ENCODE measurements around the gene CCER1. TPM values are rescaled to one million over a fixed set of nuclear protein-coding genes. Genes with fewer than 3 reads are reported as not detected.
A peak's percentile ranks its signal among the peaks of the same experiment; 100 is the strongest.

The CCER1 gene
- total RNA-seq, 1 donor: not detected

- no peak for DNase-seq (ENCODE audit: low read depth in 2 of 3, low spot score in 2 of 3)
Measured at GRCh38 chr12:90924406-90924805, 30.6 kb downstream of the CCER1 start.

- no peak for DNase-seq (ENCODE audit: low read depth in 2 of 3, low spot score in 2 of 3)
Measured at GRCh38 chr12:90922145-90922627, 32.8 kb downstream of the CCER1 start.

- no peak for DNase-seq (ENCODE audit: low read depth in 2 of 3, low spot score in 2 of 3)
Measured at GRCh38 chr12:90921536-90921935, 33.4 kb downstream of the CCER1 start.

GRCh38 chr12:90920222-90920621 is 34.8 kb downstream of the CCER1 start:
- DNase-seq (ENCODE audit: low read depth in 2 of 3, low spot score in 2 of 3): no peak

GRCh38 chr12:90917431-90917830 is 37.5 kb downstream of the CCER1 start:
- no peak for DNase-seq (ENCODE audit: low read depth in 2 of 3, low spot score in 2 of 3)

GRCh38 chr12:90916516-90916915 is 38.5 kb downstream of the CCER1 start:
- DNase-seq (ENCODE audit: low read depth in 2 of 3, low spot score in 2 of 3): no peak

- no peak for DNase-seq (ENCODE audit: low read depth in 2 of 3, low spot score in 2 of 3)
Measured at GRCh38 chr12:90915353-90915752, 39.6 kb downstream of the CCER1 start.

- no peak for DNase-seq (ENCODE audit: low read depth in 2 of 3, low spot score in 2 of 3)
Measured at GRCh38 chr12:90910958-90911357, 44.0 kb downstream of the CCER1 start.

- DNase-seq (ENCODE audit: low read depth in 2 of 3, low spot score in 2 of 3): peak in 1 of 3 donors; percentile 5
Measured at GRCh38 chr12:90909069-90909770, 45.8 kb downstream of the CCER1 start.

- no peak for DNase-seq (ENCODE audit: low read depth in 2 of 3, low spot score in 2 of 3)
Measured at GRCh38 chr12:90908465-90908864, 46.5 kb downstream of the CCER1 start.

GRCh38 chr12:90905691-90906370 is 49.1 kb downstream of the CCER1 start:
- DNase-seq (ENCODE audit: low read depth in 2 of 3, low spot score in 2 of 3): no peak

- no peak for DNase-seq (ENCODE audit: low read depth in 2 of 3, low spot score in 2 of 3)
Measured at GRCh38 chr12:90902596-90902995, 52.4 kb downstream of the CCER1 start.

Other genes starting within 250 kb of the CCER1 start
- not detected for gene EPYC, start 49.8 kb upstream of the CCER1 start, total RNA-seq
- not detected for gene KERA, start 102.8 kb upstream of the CCER1 start, total RNA-seq
- 0.27 TPM for gene LUM, start 156.3 kb upstream of the CCER1 start, total RNA-seq
- not detected for gene DCN, start 227.6 kb upstream of the CCER1 start, total RNA-seq